GM12878 (cell line): ENCODE results near the gene ZNF444.

Experiments
- HCFC1 ChIP-seq: fragments of 150-350 bp; IDR thresholded peaks from 2 replicates; pipeline ENCODE4 v1.6.1; 2014; ENCODE audit warnings: low read length
- SP1 ChIP-seq: IDR thresholded peaks from one replicate; pipeline ENCODE4 v1.6.1; 2011; ENCODE audit warnings: low read depth, low read length

GRCh38 chr19:56162258-56162657 lies 21.2 kb downstream of the ZNF444 start:
- TF ChIP-seq SP1 (no peak), HCFC1 (no peak)
